OCI-LY1 (cell line): Measurements from ENCODE around the gene RERE.

Experiments used
- H2AFZ ChIP-seq: fragments of 200-600 bp; sonication (generic), shearing (Covaris generic); 2 replicates; pipeline ENCODE4 v1.6.0; 2014; ENCODE audit warnings: antibody characterized with exemption, mild to moderate bottlenecking, low read length
- H3F3A ChIP-seq: fragments of 200-600 bp; sonication (generic), shearing (Covaris generic); 2 replicates; pipeline ENCODE4 v1.6.0; 2014; ENCODE audit warnings: mild to moderate bottlenecking, antibody characterized with exemption, low read length, moderate library complexity; ENCODE audit not compliant: insufficient read depth
- H3K27ac ChIP-seq: fragments of 200-600 bp; sonication (generic); 2 replicates; pipeline ENCODE4 v1.5.1; 2014; ENCODE audit warnings: low read length, mixed run types, mild to moderate bottlenecking, low read depth; ENCODE audit not compliant: poor library complexity, severe bottlenecking
- H3K27me3 ChIP-seq: fragments of 200-600 bp; sonication (generic); 2 replicates; pipeline ENCODE4 v1.6.0; 2014; ENCODE audit warnings: antibody characterized with exemption, mild to moderate bottlenecking, low read length, moderate library complexity; ENCODE audit not compliant: insufficient read depth
- H3K36me3 ChIP-seq: fragments of 200-600 bp; sonication (generic); 2 replicates; pipeline ENCODE4 v1.6.1; 2014; ENCODE audit warnings: mild to moderate bottlenecking, antibody characterized with exemption, low read length, moderate library complexity, mixed read lengths; ENCODE audit not compliant: insufficient read depth
- H3K4me1 ChIP-seq: fragments of 200-600 bp; sonication (generic); 2 replicates; pipeline ENCODE4 v1.5.1; 2014; ENCODE audit warnings: mild to moderate bottlenecking, low read length, moderate library complexity; ENCODE audit not compliant: insufficient read depth, severe bottlenecking
- H3K4me2 ChIP-seq: fragments of 200-600 bp; sonication (generic), shearing (Covaris generic); 2 replicates; pipeline ENCODE4 v1.6.1; 2014; ENCODE audit warnings: low read length
- H3K4me3 ChIP-seq: fragments of 200-600 bp; sonication (generic); 2 replicates; pipeline ENCODE4 v1.5.1; 2014; ENCODE audit warnings: low read length, low read depth, mild to moderate bottlenecking, mixed read lengths; ENCODE audit not compliant: poor library complexity, severe bottlenecking
- H3K79me2 ChIP-seq: fragments of 200-600 bp; shearing (Covaris generic); 2 replicates; pipeline ENCODE4 v1.6.1; 2016; ENCODE audit warnings: mixed run types, low read length, mixed read lengths; ENCODE audit not compliant: insufficient read depth
- H3K9ac ChIP-seq: fragments of 200-600 bp; sonication (generic), shearing (Covaris generic); 2 replicates; pipeline ENCODE4 v1.6.1; 2014; ENCODE audit warnings: mild to moderate bottlenecking, low read length, mixed read lengths
- H3K9me2 ChIP-seq: fragments of 200-600 bp; sonication (generic), shearing (Covaris generic); 2 replicates; pipeline ENCODE4 v1.6.1; 2014; ENCODE audit warnings: low read depth, mild to moderate bottlenecking, low read length, mixed read lengths
- H3K9me3 ChIP-seq: fragments of 200-600 bp; shearing (Covaris generic); 2 replicates; pipeline ENCODE4 v1.6.1; 2014; ENCODE audit warnings: low read length, mixed read lengths
- H4K20me1 ChIP-seq: fragments of 200-600 bp; sonication (generic), shearing (Covaris generic); 2 replicates; pipeline ENCODE4 v1.6.0; 2016; ENCODE audit warnings: mild to moderate bottlenecking, low read length; ENCODE audit not compliant: insufficient read depth
- CTCF ChIP-seq: fragments of 200-600 bp; sonication (generic), shearing (Covaris generic); IDR thresholded peaks from 2 replicates; pipeline ENCODE4 v1.5.1; 2017; ENCODE audit warnings: mild to moderate bottlenecking, antibody characterized with exemption, low read length, moderate library complexity, mixed read lengths
- EZH2 ChIP-seq: fragments of 200-600 bp; sonication (generic), shearing (Covaris generic); IDR thresholded peaks from 2 replicates; pipeline ENCODE4 v1.8.0; 2017; ENCODE audit warnings: borderline replicate concordance, mixed run types, mild to moderate bottlenecking, antibody characterized with exemption, low read length, moderate library complexity, mixed read lengths

Gene RERE

GRCh38 chr1:8659593-8659992, 157.8 kb downstream of the RERE start:
- no peaks in the 10 kb centered on the region for H3K36me3 ChIP-seq
- no peaks in the 10 kb centered on the region for H3K9me2 ChIP-seq
- H2AFZ ChIP-seq: no peak overlapping the region
- no peak overlapping the region for H3K4me2 ChIP-seq
- H3K27me3 ChIP-seq: no peaks in the 10 kb centered on the region
- TF ChIP-seq EZH2: no peak
- no peak for TF ChIP-seq CTCF
- no peak overlapping the region for H3K27ac ChIP-seq
- H3K4me1 ChIP-seq: peaks cover 15% of the 10 kb centered on the region
- no peaks in the 10 kb centered on the region for H3K9me3 ChIP-seq
- H3K79me2 ChIP-seq: no peaks in the 10 kb centered on the region
- no peak overlapping the region for H3K4me3 ChIP-seq
- H4K20me1 ChIP-seq: no peaks in the 10 kb centered on the region
- H3K9ac ChIP-seq: no peak overlapping the region
- no peaks in the 10 kb centered on the region for H3F3A ChIP-seq

- no peaks in the 10 kb centered on the region for H4K20me1 ChIP-seq
Observed at GRCh38 chr1:8653878-8654277, 163.6 kb downstream of the RERE start.

GRCh38 chr1:8652467-8653046, 164.9 kb downstream of the RERE start:
- Histone ChIP-seq H3K79me2 (no peaks in the 10 kb centered on the region), H3K4me1 (peaks cover 15% of the 10 kb centered on the region), H3K27me3 (no peaks in the 10 kb centered on the region), H3K4me2 (no peak overlapping the region), H3K9me3 (no peaks in the 10 kb centered on the region), H4K20me1 (no peaks in the 10 kb centered on the region), H2AFZ (no peak overlapping the region), H3K27ac (no peak overlapping the region), H3K4me3 (no peak overlapping the region), H3K9me2 (no peaks in the 10 kb centered on the region), H3K36me3 (no peaks in the 10 kb centered on the region), H3K9ac (no peak overlapping the region), H3F3A (no peaks in the 10 kb centered on the region)
- TF ChIP-seq EZH2: no peak
- no peak for TF ChIP-seq CTCF

More at GRCh38 chr1:8653878-8654277, 163.6 kb downstream of the RERE start:
- H3K4me2 ChIP-seq: no peak overlapping the region
- no peaks in the 10 kb centered on the region for H3K9me3 ChIP-seq
- H3F3A ChIP-seq: no peaks in the 10 kb centered on the region
- no peak overlapping the region for H3K4me3 ChIP-seq
- TF ChIP-seq CTCF: no peak
- no peak overlapping the region for H3K27ac ChIP-seq
- H2AFZ ChIP-seq: no peak overlapping the region
- H3K27me3 ChIP-seq: no peaks in the 10 kb centered on the region
- no peaks in the 10 kb centered on the region for H3K36me3 ChIP-seq
- H3K79me2 ChIP-seq: no peaks in the 10 kb centered on the region
- H3K9me2 ChIP-seq: no peaks in the 10 kb centered on the region
- no peak overlapping the region for H3K9ac ChIP-seq
- peaks cover 15% of the 10 kb centered on the region for H3K4me1 ChIP-seq
